Hepatocyte (in vitro differentiated cells): ENCODE results near the gene ITPKC. TPM values are rescaled to one million over a fixed set of nuclear protein-coding genes. Genes with fewer than 3 reads are reported as not detected.
A peak's percentile ranks its signal among the peaks of the same experiment; 100 is the strongest.
"Not testable (repeated sequence)": the region's sequence is repeated elsewhere in the genome, so short reads cannot be mapped to it uniquely, and the experiment has no call there.

ENCODE experiments used
- DNase-seq: peaks from one replicate; pipeline ENCODE4 v3.0.0-alpha.2; 2016; ENCODE audit warnings: low spot score
- H2AFZ ChIP-seq: fragments of 200-600 bp; sonication (generic); 2 replicates; pipeline ENCODE4 v1.6.0; 2016; ENCODE audit warnings: antibody characterized with exemption, mild to moderate bottlenecking
- H3K27ac ChIP-seq: fragments of 200-600 bp; sonication (generic); 2 replicates; pipeline ENCODE4 v1.5.1; 2016; ENCODE audit warnings: mild to moderate bottlenecking
- H3K27me3 ChIP-seq: fragments of 200-600 bp; sonication (generic); 2 replicates; pipeline ENCODE4 v1.6.1; 2016
- H3K36me3 ChIP-seq: fragments of 200-600 bp; sonication (generic); replicated peaks from 2 replicates; pipeline ENCODE4 v1.5.1; 2016; ENCODE audit warnings: low read depth; ENCODE audit not compliant: insufficient read depth
- H3K4me1 ChIP-seq: fragments of 200-600 bp; sonication (generic); 2 replicates; pipeline ENCODE4 v1.5.1; 2016; ENCODE audit warnings: mild to moderate bottlenecking, moderate library complexity; ENCODE audit not compliant: insufficient read depth
- H3K4me2 ChIP-seq: fragments of 200-600 bp; sonication (generic); 2 replicates; pipeline ENCODE4 v1.6.0; 2016
- H3K4me3 ChIP-seq: fragments of 200-600 bp; sonication (generic); 2 replicates; pipeline ENCODE4 v1.5.1; 2016; ENCODE audit warnings: mild to moderate bottlenecking
- H3K79me2 ChIP-seq: fragments of 200-600 bp; sonication (generic); 2 replicates; pipeline ENCODE4 v1.6.0; 2017; ENCODE audit warnings: mild to moderate bottlenecking
- H3K9me2 ChIP-seq: fragments of 200-600 bp; sonication (generic); replicated peaks from 2 replicates; pipeline ENCODE4 v1.6.0; 2017; ENCODE audit warnings: mild to moderate bottlenecking; ENCODE audit not compliant: insufficient read depth
- H3K9me3 ChIP-seq: fragments of 200-600 bp; sonication (generic); 2 replicates; pipeline ENCODE4 v1.5.1; 2016; ENCODE audit warnings: low read depth, mild to moderate bottlenecking
- H4K20me1 ChIP-seq: fragments of 200-600 bp; sonication (generic); 2 replicates; pipeline ENCODE4 v1.6.0; 2016; ENCODE audit warnings: mild to moderate bottlenecking; ENCODE audit not compliant: insufficient read depth, poor library complexity, severe bottlenecking
- EZH2 ChIP-seq: fragments of 200-600 bp; sonication (generic); IDR thresholded peaks from 2 replicates; pipeline ENCODE4 v1.6.1; 2016; ENCODE audit warnings: antibody characterized with exemption, mild to moderate bottlenecking, borderline replicate concordance
- EZH2phosphoT487 ChIP-seq: fragments of 200-600 bp; sonication (generic); IDR thresholded peaks from one replicate; pipeline ENCODE4 v1.6.1; 2018; ENCODE audit warnings: antibody characterized with exemption, mild to moderate bottlenecking, low read depth, moderate library complexity; ENCODE audit not compliant: unreplicated experiment, severe bottlenecking
- WGBS: methylation state at CpG from one replicate; pipeline ENCODE4 v1.1.6; 2016; ENCODE audit warnings: low lambda C conversion rate; ENCODE audit errors: missing lambda C conversion rate; 5-methylcytosine and 5-hydroxymethylcytosine counted together
- polyA plus RNA-seq: library from polyadenylated mRNA; unstranded; fragments of >200 nt; fragmentation: Nextera tagmentation; extraction: Ambion mirVana; gene quantifications from 2 replicates; pipeline ENCODE4 v1.2.1, GENCODE V29; 2016
- total RNA-seq: library from RNA; depleted of rRNA; stranded (reverse); fragments of >200 nt; gene quantifications from 2 replicates; pipeline ENCODE4 v1.2.3, GENCODE V29; 2014
- TF ChIP-seq, protein P1 (sequence below): fragments of 200-600 bp; sonication (generic); IDR thresholded peaks from 2 replicates; pipeline ENCODE4 v1.5.1; 2016; ENCODE audit warnings: antibody characterized with exemption, mild to moderate bottlenecking; ENCODE audit not compliant: poor library complexity

Gene ITPKC
- total and polyA plus RNA-seq, 2 experiments from 2014 or later = 52.9 to 75.8 TPM

- DNase-seq = no peak
- Histone ChIP-seq H3K27me3 (no peaks in the 10 kb centered on the region), H3K4me2 (no peak overlapping the region), H3K27ac (no peak overlapping the region), H4K20me1 (no peaks in the 10 kb centered on the region), H3K36me3 (peaks cover 2% of the 10 kb centered on the region), H3K9me2 (no peaks in the 10 kb centered on the region), H3K4me1 (no peaks in the 10 kb centered on the region), H2AFZ (no peak overlapping the region), H3K79me2 (no peaks in the 10 kb centered on the region), H3K4me3 (no peak overlapping the region), H3K9me3 (no peaks in the 10 kb centered on the region)
- TF ChIP-seq EZH2 (no peak), EZH2phosphoT487 (no peak)
- TF ChIP-seq, protein P1, sequence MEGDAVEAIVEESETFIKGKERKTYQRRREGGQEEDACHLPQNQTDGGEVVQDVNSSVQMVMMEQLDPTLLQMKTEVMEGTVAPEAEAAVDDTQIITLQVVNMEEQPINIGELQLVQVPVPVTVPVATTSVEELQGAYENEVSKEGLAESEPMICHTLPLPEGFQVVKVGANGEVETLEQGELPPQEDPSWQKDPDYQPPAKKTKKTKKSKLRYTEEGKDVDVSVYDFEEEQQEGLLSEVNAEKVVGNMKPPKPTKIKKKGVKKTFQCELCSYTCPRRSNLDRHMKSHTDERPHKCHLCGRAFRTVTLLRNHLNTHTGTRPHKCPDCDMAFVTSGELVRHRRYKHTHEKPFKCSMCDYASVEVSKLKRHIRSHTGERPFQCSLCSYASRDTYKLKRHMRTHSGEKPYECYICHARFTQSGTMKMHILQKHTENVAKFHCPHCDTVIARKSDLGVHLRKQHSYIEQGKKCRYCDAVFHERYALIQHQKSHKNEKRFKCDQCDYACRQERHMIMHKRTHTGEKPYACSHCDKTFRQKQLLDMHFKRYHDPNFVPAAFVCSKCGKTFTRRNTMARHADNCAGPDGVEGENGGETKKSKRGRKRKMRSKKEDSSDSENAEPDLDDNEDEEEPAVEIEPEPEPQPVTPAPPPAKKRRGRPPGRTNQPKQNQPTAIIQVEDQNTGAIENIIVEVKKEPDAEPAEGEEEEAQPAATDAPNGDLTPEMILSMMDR = no peak
- 88% methylated on average over 5 of the region's 5 CpGs for WGBS
Observed at GRCh38 chr19:40768869-40769268, 52.0 kb downstream of the ITPKC start.

- H3K9me3 ChIP-seq, H3K27ac ChIP-seq, H3K9me2 ChIP-seq, H3K27me3 ChIP-seq, H3K4me2 ChIP-seq, H4K20me1 ChIP-seq, H3K36me3 ChIP-seq, H3K4me3 ChIP-seq, H3K4me1 ChIP-seq, H2AFZ ChIP-seq, DNase-seq, H3K79me2 ChIP-seq: not testable (repeated sequence)
- 84% methylated on average over 10 of the region's 10 CpGs for WGBS
Observed at GRCh38 chr19:40771101-40771862, 54.4 kb downstream of the ITPKC start.

DNA sequence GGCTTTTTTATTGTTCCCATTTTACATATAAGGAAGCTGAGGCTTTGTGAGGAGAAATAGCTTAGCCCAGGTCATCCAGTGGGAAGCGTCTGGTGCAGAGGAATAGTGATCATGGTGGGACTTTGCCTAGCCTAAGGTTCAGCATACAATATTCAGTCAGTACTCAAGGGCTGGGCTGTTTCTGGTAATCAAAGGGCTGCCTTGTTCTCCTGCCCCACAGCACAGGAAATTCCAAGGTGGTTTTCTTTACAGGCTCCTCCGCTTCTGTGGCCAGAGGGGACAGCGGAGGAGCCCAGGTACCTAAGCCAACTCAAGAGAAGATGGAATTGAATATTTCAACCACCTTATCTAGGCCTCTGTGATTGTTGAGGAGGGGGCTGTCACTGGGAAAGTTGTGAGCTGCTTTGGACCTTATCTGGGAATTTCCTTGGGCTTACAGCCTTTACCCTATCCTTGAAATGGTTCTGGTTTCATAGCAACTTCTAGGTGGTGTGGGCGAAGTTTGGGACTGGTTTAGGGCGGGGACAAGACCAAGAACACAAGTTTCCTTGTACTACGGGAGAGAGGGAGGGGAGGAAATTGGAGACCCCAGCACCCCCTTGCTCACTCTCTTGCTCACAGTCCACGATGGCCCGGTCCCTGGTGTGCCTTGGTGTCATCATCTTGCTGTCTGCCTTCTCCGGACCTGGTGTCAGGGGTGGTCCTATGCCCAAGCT is 58.2 kb downstream of the ITPKC start, which contains the start of gene MIA:
TSS of gene MIA (plus strand) at position 606 of the 716 bp plus-strand sequence. CDS start at position 628, 22 bp downstream.
- peaks cover 4% of the 10 kb centered on the region for H3K79me2 ChIP-seq
- H3K4me2 ChIP-seq = no peak within 1 kb of the TSS
- H3K9me2 ChIP-seq = no peaks in the 10 kb centered on the region
- 78% methylated on average over 9 of the region's 9 CpGs for WGBS
- DNase-seq = no peak
- H3K9me3 ChIP-seq = no peaks in the 10 kb centered on the region
- no peaks in the 10 kb centered on the region for H3K27me3 ChIP-seq
- no peak within 1 kb of the TSS for H2AFZ ChIP-seq
- peak within 1 kb of the TSS; percentile 97 for H3K27ac ChIP-seq
- peaks cover 6% of the 10 kb centered on the region for H3K4me1 ChIP-seq
- H4K20me1 ChIP-seq = no peaks in the 10 kb centered on the region
- H3K36me3 ChIP-seq = no peaks in the 10 kb centered on the region
- TF ChIP-seq, protein P1 = no peak
- TF ChIP-seq EZH2 (no peak), EZH2phosphoT487 (no peak)
- no peak within 1 kb of the TSS for H3K4me3 ChIP-seq

DNA sequence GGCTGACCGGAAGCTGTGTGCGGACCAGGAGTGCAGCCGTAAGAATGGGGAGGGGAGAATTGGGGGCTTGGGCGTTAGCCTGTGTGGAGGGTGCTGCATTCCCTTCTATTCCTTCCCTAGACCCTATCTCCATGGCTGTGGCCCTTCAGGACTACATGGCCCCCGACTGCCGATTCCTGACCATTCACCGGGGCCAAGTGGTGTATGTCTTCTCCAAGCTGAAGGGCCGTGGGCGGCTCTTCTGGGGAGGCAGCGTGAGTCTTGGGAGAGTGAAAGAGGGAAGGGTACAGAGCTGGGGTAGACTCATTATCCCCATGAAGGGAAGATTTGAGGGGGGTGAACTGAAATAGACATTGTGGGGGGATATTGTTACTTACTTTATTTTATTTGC is 58.7 kb downstream of the ITPKC start:
- H4K20me1 ChIP-seq = no peaks in the 10 kb centered on the region
- H3K9me3 ChIP-seq = no peaks in the 10 kb centered on the region
- no peaks in the 10 kb centered on the region for H3K27me3 ChIP-seq
- peaks cover 4% of the 10 kb centered on the region for H3K79me2 ChIP-seq
- H3K4me2 ChIP-seq = no peak overlapping the region
- no peak overlapping the region for H3K4me3 ChIP-seq
- no peak overlapping the region for H2AFZ ChIP-seq
- H3K36me3 ChIP-seq = no peaks in the 10 kb centered on the region
- no peak overlapping the region for H3K27ac ChIP-seq
- WGBS = 95% methylated on average over 10 of the region's 10 CpGs
- DNase-seq = no peak
- H3K9me2 ChIP-seq = no peaks in the 10 kb centered on the region
- TF ChIP-seq EZH2 (no peak), EZH2phosphoT487 (no peak)
- TF ChIP-seq, protein P1 = no peak
- H3K4me1 ChIP-seq = peaks cover 6% of the 10 kb centered on the region
